GM11168 (cell line): ENCODE data around the gene PRRC2C.
"Not testable (repeated sequence)": the region's sequence is repeated elsewhere in the genome, so short reads cannot be mapped to it uniquely, and the experiment has no call there.

ENCODE experiments used
- in situ Hi-C: fragments of 300-500 bp; cut with MboI; formaldehyde crosslinking; loops from one replicate; pipeline ENCODE4 v1.12.0; 2022; ENCODE audit warnings: low sequenced_read_pairs; ENCODE audit not compliant: unreplicated experiment

PRRC2C gene

DNA sequence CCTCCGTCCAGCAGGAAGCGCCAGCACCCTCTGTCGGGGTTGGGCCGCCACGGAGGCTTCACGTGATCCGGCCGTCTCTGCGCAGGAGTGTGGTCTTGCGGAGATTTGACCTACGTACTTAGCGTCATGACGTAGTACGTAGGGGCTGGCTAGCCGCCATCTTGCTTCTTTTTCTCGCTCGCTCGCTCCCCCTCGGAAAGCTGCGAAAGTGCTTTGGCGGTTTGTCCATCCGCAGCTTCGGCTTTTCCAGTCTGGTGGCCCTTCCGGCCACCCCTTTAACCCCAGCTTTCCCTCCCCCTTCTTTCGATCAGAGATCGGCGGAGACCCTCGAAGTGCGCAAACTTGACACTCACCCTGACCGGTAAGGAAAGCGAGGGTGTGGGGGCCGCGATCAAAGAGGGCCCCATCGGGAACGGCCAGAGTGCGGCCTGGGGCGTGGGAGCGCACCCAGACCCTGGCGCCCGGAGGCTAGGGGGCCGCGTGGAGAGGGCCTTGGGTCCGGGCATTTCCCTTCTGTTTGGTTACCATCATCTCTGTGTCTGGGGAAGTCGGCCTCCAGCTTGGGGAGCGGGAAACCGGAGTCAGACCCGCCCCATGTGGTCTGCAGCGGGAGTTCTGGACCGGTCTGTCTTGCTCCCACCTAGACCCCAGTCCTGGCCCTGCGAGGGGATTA, at the start of gene PRRC2C:
Gene PRRC2C, plus strand, starts transcription at position 156 of the 673 bp plus-strand sequence. CDS start 26,559 bp downstream, outside the sequence.
- in situ Hi-C loops: no loop called here

DNA sequence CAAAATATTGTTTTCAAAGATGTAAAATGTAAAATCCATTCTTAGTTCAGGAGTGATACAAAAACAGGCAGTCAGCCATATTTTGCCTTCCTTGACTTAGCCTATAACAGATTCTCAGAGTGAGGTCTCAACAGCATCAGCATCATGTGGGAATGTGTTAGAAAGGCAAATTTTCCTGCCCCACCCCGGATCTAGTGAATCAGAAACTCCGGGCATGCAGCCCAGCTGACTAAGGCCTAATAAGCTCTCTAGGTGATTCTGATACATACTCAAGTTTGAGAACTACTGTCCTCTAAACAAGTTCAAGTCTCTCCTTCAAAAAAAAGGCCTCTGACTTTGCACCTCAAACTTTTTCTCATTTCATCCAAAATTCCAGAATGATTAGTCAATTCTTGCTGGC, 46.9 kb upstream of the PRRC2C start:
- in situ Hi-C loops: no loop called here

DNA sequence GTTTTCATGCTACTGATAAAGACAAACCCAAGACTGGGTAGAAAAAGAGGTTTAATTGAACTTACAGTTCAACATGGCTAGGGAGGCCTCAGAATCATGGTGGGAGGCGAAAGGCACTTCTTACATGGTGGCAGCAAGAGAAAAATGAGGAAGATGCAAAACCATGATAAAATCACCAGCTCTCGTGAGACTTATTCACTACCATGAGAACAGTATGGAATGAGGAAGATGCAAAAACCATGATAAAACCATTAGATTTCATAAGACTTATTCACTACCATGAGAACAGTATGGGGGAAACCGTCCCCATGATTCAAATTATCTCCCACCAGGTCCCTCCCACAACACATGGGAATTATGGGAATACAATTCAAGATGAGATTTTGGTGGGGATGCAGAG, 45.1 kb upstream of the PRRC2C start:
- in situ Hi-C loops: not testable (repeated sequence)

DNA sequence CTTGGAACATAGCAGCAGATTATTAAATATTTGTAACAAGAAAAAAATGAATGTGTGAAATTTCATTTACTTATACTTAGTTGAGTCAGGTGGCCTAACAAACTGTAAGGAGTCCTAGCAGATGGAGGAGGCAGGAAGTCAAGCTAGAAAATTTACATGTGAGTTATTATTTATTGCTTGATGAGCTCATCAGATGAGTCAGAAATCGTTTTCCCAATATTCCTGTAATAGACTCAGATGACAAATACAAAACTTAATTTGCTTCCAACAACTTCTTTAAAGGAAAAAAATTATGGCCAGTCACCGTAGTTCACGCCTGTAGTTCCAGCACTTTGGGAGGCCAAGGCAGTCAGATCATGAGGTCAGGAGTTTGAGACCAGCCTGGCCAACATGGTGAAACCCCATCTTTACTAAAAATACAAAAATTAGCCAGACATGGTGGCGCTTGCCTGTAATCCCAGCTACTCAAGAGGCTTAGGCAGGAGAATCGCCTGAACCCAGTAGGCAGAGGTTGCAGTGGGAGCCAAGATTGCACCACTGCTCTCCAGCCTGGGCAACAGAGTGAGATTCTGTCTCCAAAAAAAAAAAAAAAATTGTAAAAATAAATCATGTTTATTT, 43.9 kb upstream of the PRRC2C start:
- in situ Hi-C loops: not testable (repeated sequence)

DNA sequence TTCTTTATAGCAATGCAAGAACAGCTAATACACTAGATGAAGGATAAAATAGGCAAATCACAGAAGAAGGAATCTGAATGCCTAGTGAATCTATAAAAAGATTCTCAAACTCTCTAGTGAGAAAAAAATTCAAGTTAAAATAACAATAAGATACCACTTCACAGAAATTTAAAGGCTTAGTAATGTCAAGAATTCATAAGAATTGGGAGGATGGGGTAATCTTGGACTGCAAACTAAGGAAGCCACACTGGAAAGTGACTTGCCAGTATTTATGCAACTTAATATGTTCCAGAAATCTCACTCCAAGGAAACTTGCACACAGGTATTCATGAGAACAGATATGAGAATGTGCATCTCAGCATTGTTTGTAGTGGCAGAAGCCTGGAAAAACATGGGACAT, 38.9 kb upstream of the PRRC2C start:
- in situ Hi-C loops: no loop called here

DNA sequence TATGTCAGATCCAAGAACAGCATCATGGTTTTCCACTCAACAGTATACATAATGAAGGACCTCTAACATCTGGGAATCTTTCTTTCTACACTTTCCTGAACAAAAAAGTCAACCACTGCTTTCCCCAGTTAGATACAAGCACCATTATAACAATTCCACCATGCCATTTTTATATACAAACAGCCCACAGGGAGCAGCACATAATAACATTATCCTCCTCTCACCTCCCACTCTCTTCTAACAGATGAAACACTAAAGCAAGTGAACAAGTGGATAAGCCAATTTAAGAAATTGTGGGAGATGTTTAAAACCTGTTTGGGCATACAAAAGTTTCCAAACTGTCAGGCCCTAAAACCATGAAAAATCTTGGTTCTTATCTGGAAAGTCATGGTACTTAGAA, 29.4 kb upstream of the PRRC2C start:
- in situ Hi-C loops: no loop called here

DNA sequence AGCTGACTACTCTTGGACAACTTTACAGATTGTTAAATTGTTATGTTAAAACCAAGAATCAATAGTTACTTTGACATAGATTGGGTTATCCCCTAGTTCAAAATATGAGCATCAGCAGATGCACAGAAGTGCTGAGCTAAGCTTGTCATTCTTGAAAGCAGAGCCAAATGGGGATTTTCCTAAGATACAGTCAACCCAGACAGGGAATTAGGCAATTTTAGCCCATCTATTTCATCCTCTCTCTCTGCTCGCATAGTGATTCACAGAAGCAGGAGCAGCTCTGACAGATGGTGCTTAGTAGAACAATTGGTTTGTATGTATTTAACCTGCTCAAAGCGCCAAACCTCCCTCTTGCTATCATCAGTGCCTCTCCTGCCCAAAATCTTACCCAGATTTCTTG, 27.9 kb upstream of the PRRC2C start:
- in situ Hi-C loops: no loop called here

DNA sequence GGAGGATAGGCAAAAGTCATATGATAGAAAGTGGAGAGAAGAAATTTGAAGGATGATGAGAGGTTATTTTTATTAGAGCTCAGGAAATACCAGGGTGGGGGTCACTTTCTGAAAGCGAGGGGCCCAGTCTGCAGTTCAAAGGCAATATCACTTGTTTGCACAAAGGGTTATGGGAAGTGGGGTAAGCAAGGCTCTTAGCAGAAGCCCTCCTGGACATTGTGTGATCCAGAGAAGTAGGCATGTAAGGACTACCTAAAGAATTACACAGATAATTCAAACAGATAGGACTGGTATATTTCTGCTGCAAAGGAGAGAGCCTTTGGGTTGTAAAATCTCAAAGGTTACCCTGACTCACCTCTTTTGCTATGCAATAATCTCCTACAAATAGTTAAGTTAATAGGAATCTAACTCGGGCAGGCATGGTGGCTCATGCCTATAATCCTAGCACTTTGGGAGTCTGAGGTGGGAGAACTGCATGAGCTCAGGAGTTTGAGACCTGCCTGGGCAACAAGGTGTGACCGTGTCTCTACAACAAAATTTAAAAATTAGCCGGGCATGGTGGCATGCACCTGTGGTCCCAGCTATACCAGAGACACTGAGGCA, 25.2 kb upstream of the PRRC2C start:
- in situ Hi-C loops: no loop called here

DNA sequence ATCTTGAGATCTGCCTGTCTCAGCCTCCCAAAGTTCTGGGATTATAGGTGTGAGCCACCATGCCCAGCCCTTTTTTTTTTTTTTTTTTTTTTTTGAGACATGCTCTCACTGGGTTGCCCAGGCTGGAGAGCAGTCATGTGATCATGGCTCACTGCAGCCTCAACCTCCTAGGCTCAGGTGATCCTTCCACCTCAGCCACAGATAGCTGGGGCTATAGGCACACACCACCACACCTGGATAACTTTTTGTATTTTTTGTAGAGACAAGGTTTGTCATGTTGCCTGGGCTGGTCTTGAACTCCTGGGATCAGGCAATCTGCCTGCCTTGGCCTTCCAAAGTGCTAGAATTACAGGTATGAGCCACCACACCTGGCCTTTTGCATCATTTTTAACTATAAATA, 17.7 kb upstream of the PRRC2C start:
- in situ Hi-C loops: no loop called here

DNA sequence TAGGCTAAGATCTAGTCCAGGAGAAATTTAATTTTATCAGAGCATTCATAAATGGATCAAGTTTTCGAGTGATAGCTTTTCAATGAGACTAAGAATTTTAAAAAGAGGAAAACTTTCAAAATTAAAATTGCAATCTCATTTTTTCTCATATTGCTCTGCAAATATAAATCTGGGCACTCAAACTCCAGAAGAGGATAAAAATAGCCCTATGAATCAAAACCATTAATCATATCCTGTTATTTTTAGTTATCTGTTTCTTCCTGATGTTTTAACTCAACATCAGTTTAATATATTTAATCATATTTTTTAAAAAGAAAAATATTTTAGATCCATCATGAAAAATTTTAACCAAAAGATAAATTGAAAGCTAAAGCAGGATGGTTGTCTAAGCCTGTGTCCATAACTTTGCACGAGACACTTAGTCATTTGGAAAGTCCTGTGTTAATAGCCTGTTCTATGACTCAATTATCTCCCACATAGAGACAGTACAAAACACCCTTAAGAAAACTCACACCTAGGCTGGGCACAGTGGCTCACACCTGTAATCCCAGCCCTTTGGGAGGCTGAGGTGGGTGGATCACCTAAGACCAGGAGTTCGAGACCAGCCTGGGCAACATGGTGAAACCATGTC, 17.1 kb upstream of the PRRC2C start:
- in situ Hi-C loops: no loop called here

DNA sequence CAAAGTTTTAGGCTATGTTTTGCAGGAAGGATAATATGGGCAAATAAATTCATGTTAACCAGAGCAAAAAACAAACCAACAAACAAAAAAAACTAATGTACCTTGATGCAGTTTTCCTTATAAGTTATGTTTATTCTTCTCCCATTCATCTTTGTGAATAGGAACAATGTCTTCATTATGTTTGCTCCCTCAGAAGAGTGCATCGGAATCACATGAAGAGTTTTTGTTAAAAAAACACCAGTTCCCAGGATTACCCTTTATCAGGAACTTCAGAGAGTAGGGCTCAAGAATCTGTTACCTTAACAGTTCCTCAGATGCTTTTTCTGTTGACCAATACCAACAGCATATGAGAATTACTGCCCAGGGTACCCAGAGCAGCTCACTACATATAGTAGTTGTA, 14.6 kb upstream of the PRRC2C start:
- in situ Hi-C loops: no loop called here

DNA sequence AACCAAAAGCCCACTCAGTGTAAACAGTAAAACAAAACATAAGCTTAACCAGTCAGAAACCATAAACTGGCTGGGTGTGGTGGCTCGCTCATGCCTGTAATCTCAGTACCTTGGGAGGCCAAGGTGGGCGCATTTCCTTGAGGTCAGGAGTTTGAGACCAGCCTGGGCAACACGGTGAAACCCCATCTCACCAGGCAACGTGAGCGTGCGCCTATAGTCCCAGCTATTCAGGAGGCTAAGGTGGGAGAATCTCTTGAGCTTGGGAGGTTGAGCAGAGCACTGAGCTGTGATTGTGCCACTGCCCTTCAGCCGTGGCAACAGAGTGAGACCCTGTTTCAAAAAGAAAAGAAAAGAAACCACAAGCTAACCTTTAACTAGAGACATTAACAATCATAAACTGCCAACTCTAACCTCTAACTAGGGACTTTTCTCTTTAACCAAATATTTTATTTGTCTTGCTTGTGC, 13.1 kb upstream of the PRRC2C start:
- in situ Hi-C loops: no loop called here

DNA sequence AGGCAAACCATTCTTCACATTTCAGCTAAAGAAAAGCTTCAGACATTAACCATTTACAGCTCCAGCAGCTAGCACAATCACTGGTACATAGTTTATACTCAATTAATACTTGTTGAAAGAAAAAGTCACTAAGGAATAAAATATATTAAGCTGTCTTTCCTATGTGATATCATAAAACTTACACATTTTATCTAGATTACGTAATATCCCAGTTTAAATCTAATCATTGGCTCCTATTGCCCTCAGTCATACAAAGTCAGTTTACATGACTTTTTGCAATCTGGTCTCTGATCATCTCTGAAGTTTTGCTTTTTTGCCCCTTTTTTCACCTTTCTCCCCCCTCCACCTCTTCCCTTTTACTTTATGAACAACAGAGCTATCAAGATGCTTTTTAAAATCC, 8.5 kb upstream of the PRRC2C start:
- in situ Hi-C loops: no loop called here

DNA sequence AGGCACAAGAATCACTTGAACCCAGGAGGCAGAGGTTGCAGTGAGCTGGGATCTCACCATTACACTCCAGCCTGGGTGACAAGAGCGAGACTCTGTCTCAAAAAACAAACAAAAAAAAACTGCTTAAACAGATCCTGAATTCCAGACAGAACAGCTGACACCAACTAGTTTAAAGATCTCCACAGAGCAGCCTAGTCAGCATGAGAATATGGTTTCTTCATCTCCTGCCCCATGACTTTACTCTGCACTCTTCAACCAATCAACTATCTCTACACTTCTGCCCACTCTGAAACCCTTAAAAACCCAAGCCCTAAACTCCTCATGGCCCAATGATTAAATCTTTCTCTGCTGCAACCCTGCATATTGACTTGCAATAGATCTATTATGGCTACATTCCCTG, 7.5 kb upstream of the PRRC2C start:
- in situ Hi-C loops: no loop called here

DNA sequence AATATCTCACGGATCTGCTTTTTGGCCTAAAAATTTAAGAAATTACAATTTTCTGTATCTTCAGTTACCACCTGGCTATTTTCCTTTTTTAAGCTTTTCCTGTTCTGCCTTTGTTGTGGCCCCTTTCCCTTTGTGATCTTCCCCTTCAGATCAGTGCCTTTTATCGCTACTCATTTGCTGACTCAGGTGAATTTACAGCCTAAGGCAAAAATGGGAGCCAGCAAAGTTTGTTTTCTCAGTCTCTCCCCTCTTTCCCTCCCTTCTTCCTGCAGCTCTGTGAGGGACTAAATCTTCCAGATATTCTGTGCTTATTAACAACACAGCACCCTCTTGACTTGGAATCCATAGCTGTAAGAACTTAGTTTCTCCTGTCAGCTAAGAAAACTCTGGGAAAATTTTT, 5.3 kb upstream of the PRRC2C start:
- in situ Hi-C loops: no loop called here

DNA sequence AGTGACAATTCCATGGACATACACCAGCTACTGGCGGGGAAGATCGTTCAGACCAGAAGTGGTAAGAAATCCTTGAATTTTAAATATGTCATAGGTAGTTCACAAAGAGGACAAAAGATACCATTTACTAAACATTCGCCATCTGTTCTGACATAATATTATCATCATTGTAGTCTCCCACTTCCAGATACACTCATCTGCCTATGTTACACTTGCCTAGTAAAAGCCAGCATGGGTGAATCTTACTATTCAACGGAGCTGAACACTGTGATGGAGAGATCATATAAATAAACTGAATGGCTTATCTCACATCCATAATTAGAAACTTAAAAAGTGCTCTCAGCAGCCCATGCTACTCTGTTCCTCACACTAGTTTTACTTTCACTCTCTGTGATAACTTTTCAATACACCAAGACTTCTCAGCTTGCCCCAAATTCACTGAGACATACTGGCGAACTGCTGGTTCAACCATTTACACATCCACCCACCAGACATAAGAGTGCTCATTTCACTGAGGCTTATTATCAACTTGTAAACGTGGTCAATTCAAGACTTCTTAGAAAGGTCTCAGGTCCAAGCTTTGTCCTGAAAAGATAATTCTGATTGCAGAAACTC, 463 bp upstream of the PRRC2C start:
- in situ Hi-C loops: no loop called here

DNA sequence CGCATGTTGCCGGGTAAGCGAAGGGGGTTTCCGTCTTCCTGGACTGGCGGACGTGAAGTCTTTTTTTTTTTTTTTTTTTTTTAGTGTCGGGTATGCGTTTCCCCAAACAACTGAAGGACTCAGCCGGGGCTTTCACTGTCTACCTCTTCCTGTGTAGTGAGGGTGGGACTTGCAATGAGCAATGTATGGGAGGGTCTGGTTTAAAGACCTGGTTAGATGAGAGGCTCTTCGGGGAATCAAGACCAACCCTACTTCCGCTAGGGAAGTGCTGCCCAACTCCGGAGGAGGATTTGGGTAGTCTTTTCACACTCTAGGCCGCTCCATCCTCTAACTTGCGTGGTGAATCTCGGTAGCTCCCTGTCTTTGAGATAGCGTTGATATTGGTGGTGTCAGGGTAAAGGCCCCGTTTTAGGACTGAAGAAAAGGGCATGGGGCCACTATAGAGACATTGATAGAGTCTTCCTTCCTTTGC, 754 bp downstream of the PRRC2C start:
- in situ Hi-C loops: no loop called here

DNA sequence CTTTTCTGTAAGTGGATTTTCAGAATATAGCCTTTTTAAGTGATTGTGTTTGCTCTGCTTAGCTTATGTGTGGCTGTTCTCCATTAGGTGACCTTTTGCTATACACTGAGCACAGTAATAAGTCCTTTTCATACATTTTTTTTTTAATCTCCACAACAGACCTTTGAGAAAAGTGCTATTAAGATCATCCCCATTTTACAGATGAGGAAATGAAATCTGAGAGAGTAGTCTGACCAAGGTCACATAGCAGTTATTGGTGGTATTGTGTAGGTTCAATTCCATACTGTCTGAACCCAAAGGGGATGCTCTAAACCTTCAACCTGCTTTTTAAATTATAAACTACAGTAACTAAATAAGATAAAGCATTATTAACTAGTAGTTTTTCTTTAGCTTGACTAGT, 1.7 kb downstream of the PRRC2C start:
- in situ Hi-C loops: no loop called here

DNA sequence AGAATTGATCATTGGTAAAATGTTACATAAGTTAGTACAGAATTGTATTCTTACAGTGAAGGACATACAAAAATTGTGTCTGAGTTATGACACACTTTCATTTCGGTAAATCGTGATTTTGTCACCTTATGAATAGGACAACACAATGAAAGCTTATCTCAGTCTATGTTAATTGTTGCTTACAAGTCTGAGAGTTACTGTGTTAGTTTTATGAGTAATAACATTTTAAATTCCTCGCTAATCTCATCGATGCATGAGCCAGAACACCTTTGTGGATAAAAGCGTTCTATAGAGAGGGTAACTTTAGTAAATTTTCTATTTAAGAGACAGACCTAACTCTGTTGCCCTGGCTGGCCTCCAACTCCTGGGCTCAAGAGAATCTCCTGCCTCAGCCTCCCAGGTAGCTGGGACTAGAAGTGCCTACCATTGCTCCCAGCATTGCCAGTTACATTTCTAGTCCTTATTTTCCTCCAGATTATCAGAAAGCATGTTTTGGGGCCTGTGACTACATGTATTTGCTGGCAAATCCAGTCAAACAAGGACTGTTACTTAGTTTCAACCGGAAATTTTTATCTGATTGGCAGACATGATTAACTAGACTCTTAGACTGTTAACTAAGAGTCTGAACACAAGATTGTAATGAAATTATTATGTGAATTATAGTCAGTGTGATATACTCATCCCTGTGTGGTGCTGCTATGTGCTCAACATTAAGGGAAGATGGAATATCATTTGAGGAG, 3.0 kb downstream of the PRRC2C start:
- in situ Hi-C loops: no loop called here

DNA sequence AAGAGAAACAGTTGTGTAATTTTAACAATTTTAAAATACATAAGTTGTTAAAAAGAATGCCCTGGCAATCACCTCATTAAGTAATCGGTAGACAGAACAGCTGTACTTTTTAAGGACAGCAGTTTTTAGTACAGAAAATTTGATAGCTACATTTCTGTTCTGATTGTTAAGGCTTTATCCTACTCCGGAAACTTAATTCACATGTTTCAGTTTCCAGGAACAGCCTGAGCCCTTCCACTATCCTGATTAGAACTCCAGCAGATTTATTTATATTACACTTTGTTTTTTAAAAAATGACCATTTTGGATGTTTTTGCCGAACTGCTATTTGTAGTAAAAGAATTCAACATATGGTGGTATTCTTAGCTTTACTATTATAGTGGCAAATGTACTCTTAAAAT, 8.7 kb downstream of the PRRC2C start:
- in situ Hi-C loops: no loop called here
